Stimulated activated naive B cell treated with anti-CD40 and anti-IgM and Interleukin-4, amounts not matched to agents 10 μg/mL and 1 μg/mL and 100 μg/mL, for 72 hours (primary cell): Measurements from ENCODE around the gene TTC8.

Experiments
- ATAC-seq, 2 donors: fragments of 150-1000 bp; cut with Tn5 transposase; replicated peaks; 2 replicates each; pipeline ENCODE4 v1.10.0; 2021; ENCODE audit warnings: moderate library complexity in 1 of 2
- DNase-seq: peaks from one replicate; pipeline ENCODE4 v3.0.0; 2021
- H3K27ac Mint-ChIP-seq: one replicate; pipeline ENCODE4 v1.8.0; 2022; ENCODE audit warnings: mild to moderate bottlenecking, mixed read lengths
- H3K27me3 Mint-ChIP-seq, 2 donors: one replicate each; pipeline ENCODE4 v1.8.0; 2022; ENCODE audit warnings: mixed read lengths in 2 of 2
- H3K36me3 Mint-ChIP-seq, 2 donors: one replicate each; pipeline ENCODE4 v1.8.0; 2022; ENCODE audit warnings: mixed read lengths in 2 of 2, mild to moderate bottlenecking in 1 of 2
- H3K4me1 Mint-ChIP-seq, 2 donors: one replicate each; pipeline ENCODE4 v1.8.0; 2022; ENCODE audit warnings: mixed read lengths in 2 of 2, mild to moderate bottlenecking in 1 of 2
- H3K4me3 Mint-ChIP-seq, 2 donors: one replicate each; pipeline ENCODE4 v1.8.0; 2022; ENCODE audit warnings: mild to moderate bottlenecking in 2 of 2, mixed read lengths in 2 of 2, moderate library complexity in 1 of 2
- H3K9me3 Mint-ChIP-seq, 2 donors: one replicate each; pipeline ENCODE4 v1.8.0; 2022; ENCODE audit warnings: mixed read lengths in 2 of 2, mild to moderate bottlenecking in 1 of 2

TTC8 gene

DNA sequence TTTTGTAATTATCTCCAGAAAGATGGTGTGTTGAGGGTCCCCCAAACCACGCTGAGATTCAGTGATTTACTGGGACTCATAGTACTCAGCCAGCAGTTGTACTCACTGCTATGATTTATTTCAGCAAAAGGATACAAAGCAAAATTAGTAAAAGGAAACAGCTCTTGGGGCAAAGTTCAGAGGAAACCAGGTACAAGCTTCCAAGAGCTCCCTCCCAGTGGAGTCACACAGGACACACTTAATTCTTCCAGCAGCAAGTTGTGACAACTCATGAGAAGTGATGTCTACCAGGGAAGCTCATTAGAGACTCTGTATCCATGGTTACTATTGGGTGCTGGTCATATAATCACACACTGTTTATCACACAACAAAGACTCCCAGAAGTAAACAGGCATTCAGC, 38.7 kb downstream of the TTC8 start:
- ATAC-seq (no peak), DNase-seq (no peak)
- no peak overlapping the region for H3K27ac Mint-ChIP-seq
- H3K4me3 Mint-ChIP-seq = no peak overlapping the region
- H3K9me3 Mint-ChIP-seq = peaks cover 0 to 2% of the 10 kb centered on the region in 2 donors
- no peaks in the 10 kb centered on the region for H3K27me3 Mint-ChIP-seq
- peaks cover 13 to 20% of the 10 kb centered on the region in 2 donors for H3K36me3 Mint-ChIP-seq
- no peaks in the 10 kb centered on the region for H3K4me1 Mint-ChIP-seq

DNA sequence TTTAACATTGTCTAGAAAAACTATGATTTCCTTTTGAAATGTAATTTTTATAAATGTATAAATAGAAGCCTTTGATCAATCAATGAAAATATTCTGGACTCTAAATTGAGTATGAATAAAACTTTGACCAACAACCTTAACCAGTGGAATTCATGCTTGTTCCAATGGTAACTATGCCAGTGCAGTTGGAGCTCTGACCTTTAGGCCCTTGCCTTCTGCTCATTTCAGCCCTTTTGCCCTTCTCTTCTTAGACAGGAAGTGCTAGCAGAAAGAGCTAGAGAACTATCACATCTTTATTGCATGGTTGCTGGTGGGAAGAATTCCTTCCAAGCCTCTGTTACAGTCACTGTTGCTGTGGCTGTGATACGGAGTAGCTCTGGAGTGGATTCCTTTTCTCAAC, 39.7 kb downstream of the TTC8 start:
- no peak overlapping the region for H3K4me3 Mint-ChIP-seq
- DNase-seq (no peak), ATAC-seq (no peak)
- no peaks in the 10 kb centered on the region for H3K27me3 Mint-ChIP-seq
- peaks cover 10 to 17% of the 10 kb centered on the region in 2 donors for H3K36me3 Mint-ChIP-seq
- H3K27ac Mint-ChIP-seq = no peak overlapping the region
- no peaks in the 10 kb centered on the region for H3K4me1 Mint-ChIP-seq
- peaks cover 0 to 1% of the 10 kb centered on the region in 2 donors for H3K9me3 Mint-ChIP-seq

DNA sequence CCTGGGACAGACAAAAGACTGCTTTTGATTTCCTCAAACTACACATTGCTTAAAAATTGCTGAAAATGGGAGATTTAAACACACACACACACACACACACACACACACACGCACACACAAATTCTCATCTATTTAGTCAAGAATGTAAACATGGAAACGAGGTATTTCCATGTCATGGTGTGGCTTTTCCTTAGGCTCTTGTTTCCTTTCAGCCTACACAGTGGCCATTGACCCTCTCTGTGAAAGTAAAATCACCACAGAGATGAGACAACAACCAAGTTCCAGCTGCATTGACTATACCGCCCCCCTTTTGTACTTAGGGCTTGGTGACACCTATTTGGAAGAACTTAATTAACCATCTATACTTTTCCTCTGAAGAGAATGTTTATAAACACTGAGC, 41.9 kb downstream of the TTC8 start:
- Mint-ChIP-seq H3K9me3 (no peaks in the 10 kb centered on the region), H3K36me3 (peaks cover 8 to 12% of the 10 kb centered on the region in 2 donors), H3K27me3 (no peaks in the 10 kb centered on the region), H3K27ac (peak overlapping the region; percentile 2), H3K4me3 (no peak overlapping the region), H3K4me1 (no peaks in the 10 kb centered on the region)
- no peak for DNase-seq
- no peak for ATAC-seq

DNA sequence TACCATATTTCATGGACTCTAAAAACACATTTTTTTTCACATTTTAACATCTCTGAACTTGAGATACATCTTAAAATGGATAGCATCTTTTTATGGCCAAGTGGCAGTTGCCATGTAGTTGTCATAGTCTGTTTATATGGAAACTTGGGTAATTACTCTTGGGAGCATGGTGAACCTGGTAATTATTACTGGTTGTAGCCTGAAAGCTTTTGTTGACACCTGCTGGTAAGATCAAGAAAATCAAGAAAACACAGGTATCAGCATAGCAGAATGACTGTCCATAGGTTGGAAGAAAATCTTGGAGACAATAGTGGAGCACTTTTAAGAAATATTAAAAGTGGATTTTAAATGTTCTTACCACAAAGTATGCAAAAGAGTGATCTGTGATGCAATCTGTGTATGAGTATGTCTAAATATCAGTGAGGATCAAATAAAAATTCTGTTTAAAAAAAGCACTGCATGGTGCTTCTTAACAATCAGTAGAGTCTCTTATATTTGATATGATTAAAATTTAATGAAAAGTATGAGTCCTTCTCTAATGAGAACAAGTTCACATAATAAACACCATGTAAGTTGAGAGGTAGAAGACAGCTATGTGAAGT, 44.2 kb downstream of the TTC8 start:
- ATAC-seq (peak in 1 of 2 donors; percentile 57), DNase-seq (no peak)
- no peaks in the 10 kb centered on the region for H3K9me3 Mint-ChIP-seq

DNA sequence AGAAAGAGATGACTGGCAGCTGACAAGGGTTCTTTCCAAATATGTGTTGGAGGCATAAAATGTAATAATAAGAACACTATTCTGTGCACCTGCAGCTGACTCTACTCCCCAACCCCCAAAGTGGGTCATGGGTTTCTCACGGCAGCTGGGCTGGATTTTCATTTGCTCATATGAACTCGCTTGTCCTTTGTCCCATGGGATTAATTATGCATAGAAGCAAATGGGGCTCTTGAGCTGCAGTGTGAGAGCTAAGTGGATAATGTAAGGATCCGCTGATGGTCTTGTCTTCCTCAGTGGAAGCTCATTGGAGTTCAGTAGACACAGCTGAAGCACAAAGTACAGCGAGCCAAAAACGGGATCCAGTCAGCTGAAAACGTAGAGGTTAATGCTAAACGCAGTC, 46.3 kb downstream of the TTC8 start:
- Mint-ChIP-seq H3K27ac (no peak overlapping the region), H3K4me3 (no peak overlapping the region), H3K27me3 (no peaks in the 10 kb centered on the region), H3K4me1 (no peaks in the 10 kb centered on the region), H3K9me3 (no peaks in the 10 kb centered on the region), H3K36me3 (peaks cover 2 to 16% of the 10 kb centered on the region in 2 donors)
- no peak for ATAC-seq
- no peak for DNase-seq

More for the DNA sequence above, 44.2 kb downstream of the TTC8 start:
- no peak overlapping the region for H3K27ac Mint-ChIP-seq
- no peaks in the 10 kb centered on the region for H3K4me1 Mint-ChIP-seq
- no peak overlapping the region for H3K4me3 Mint-ChIP-seq
- H3K36me3 Mint-ChIP-seq = peaks cover 2 to 16% of the 10 kb centered on the region in 2 donors
- no peaks in the 10 kb centered on the region for H3K27me3 Mint-ChIP-seq

DNA sequence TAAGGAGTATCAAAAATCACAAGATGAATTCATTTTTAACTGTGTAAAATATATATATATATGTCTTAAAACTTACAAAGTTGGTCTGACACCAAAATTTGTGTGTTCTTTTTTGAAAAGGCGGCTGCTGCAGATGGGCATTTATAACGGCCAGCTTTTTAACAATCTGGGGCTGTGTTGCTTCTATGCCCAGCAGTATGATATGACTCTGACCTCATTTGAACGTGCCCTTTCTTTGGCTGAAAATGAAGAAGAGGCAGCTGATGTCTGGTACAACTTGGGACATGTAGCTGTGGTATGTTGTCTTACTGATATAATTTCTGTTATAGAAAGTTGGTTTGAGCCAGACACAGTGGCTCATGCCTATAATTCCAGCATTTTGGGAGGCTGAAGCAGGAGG, 47.0 kb downstream of the TTC8 start:
- ATAC-seq (no peak), DNase-seq (no peak)
- H3K27me3 Mint-ChIP-seq = no peaks in the 10 kb centered on the region
- H3K4me1 Mint-ChIP-seq = no peaks in the 10 kb centered on the region
- no peak overlapping the region for H3K27ac Mint-ChIP-seq
- no peak overlapping the region for H3K4me3 Mint-ChIP-seq
- no peaks in the 10 kb centered on the region for H3K9me3 Mint-ChIP-seq
- peaks cover 2 to 16% of the 10 kb centered on the region in 2 donors for H3K36me3 Mint-ChIP-seq

DNA sequence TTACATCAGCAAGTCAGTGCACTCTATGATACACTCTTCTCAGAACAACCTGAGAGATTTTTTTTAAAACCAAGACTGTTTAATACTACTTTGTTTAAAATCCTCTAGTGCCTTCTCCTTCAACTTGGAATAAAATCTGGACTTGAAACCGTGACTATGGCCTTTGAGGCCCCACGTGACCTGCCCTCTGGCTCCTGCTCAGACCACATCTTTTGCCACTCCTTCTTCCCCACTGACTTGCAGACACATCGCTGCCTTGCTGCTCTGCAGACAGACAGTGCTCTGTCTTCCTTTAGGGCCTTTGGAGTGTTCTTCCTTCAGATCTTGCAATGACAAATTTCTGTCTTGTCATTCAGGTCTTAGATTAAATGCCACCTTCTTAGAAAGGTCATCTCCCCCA, 48.5 kb downstream of the TTC8 start:
- H3K9me3 Mint-ChIP-seq = no peaks in the 10 kb centered on the region
- H3K27ac Mint-ChIP-seq = no peak overlapping the region
- ATAC-seq (no peak), DNase-seq (no peak)
- no peak overlapping the region for H3K4me3 Mint-ChIP-seq
- no peaks in the 10 kb centered on the region for H3K4me1 Mint-ChIP-seq
- peaks cover 2 to 16% of the 10 kb centered on the region in 2 donors for H3K36me3 Mint-ChIP-seq
- no peaks in the 10 kb centered on the region for H3K27me3 Mint-ChIP-seq

DNA sequence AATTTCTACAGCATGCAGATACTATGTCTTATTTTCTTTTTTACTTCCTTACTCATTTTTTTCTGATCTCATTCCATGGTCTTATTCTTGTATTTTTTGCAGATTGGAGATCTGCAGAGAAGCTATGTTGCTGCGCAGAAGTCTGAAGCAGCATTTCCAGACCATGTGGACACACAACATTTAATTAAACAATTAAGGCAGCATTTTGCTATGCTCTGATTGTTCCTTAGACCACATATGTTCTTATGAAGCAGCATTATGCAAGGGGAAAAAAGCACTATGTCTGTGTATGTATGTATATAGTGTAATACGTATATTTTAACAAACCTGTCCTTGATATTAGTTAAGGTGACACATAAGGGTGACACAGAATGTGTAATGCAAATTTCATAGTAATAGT, 52.7 kb downstream of the TTC8 start:
- H3K27me3 Mint-ChIP-seq = no peaks in the 10 kb centered on the region
- DNase-seq = no peak
- no peak overlapping the region for H3K4me3 Mint-ChIP-seq
- no peak overlapping the region for H3K27ac Mint-ChIP-seq
- H3K9me3 Mint-ChIP-seq = peaks cover 8 to 9% of the 10 kb centered on the region in 2 donors
- H3K4me1 Mint-ChIP-seq = no peaks in the 10 kb centered on the region
- H3K36me3 Mint-ChIP-seq = peaks cover 15 to 22% of the 10 kb centered on the region in 2 donors
- ATAC-seq = no peak

DNA sequence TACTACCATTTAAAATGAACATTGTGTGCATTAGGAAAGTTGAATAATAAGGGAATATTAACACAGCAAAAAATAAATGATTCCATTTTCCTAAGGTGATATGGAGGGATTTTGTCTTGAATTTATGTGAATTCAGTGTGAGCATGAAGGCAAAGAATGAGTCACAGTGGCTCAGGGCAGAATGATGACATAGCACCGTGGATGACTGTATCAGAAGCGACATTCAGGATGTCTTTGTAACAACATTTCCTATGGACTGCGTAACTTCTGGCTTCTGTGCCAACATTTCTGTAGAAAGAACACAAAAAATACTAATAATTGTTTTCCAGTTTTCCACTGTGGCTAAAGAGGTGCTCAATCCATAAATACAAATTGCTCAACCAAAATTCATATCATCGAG, 54.6 kb downstream of the TTC8 start:
- no peak overlapping the region for H3K27ac Mint-ChIP-seq
- DNase-seq (no peak), ATAC-seq (no peak)
- no peaks in the 10 kb centered on the region for H3K4me1 Mint-ChIP-seq
- H3K36me3 Mint-ChIP-seq = peaks cover 25 to 29% of the 10 kb centered on the region in 2 donors
- H3K9me3 Mint-ChIP-seq = peaks cover 17 to 20% of the 10 kb centered on the region in 2 donors
- no peak overlapping the region for H3K4me3 Mint-ChIP-seq
- no peaks in the 10 kb centered on the region for H3K27me3 Mint-ChIP-seq

DNA sequence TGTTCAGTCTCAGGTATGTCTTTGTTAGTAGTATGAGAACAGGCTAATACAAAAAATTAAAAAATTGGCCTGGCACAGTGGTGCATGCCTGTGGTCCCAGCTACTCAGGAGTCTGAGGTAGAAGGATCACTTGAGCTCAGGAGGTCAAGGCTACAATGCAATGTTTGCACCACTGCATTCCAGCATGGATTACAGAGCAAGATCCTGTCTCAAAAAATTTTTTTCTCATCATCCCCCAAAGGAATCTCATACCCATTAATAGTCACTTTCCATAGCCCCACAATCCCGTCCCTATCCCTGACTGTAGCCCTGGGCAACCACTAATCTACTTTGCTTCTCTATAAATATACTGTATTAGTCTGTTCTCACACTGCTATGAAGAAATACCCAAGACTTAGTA, 57.8 kb downstream of the TTC8 start:
- DNase-seq (no peak), ATAC-seq (no peak)
- peaks cover 25 to 27% of the 10 kb centered on the region in 2 donors for H3K9me3 Mint-ChIP-seq
- H3K36me3 Mint-ChIP-seq = peaks cover 25 to 34% of the 10 kb centered on the region in 2 donors
- H3K27ac Mint-ChIP-seq = no peak overlapping the region
- H3K4me1 Mint-ChIP-seq = no peaks in the 10 kb centered on the region
- no peak overlapping the region for H3K4me3 Mint-ChIP-seq
- H3K27me3 Mint-ChIP-seq = peaks cover 0 to 5% of the 10 kb centered on the region in 2 donors

DNA sequence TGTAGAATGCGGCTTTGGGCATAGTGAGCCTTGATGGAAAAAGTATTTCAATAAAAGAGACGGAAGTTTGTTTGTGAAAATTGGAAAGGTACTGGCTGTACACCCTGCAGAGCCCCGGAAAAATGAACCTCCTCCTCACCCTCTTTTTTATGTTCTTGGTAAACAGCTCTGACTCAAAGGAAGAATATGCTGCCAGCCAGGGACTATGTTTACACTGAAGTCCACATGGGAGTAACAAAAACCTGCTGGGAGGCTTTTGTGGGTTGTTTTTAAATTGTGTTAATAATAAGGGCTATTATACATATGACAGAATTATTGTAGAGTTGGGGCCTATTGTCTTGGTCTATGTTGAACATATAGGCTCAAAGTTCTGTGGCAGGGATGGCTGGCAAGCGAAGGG, 70.7 kb downstream of the TTC8 start:
- ATAC-seq = no peak
- DNase-seq = no peak
- Mint-ChIP-seq H3K4me3 (no peak overlapping the region), H3K4me1 (no peaks in the 10 kb centered on the region), H3K27me3 (peaks cover 21 to 25% of the 10 kb centered on the region in 2 donors), H3K36me3 (no peaks in the 10 kb centered on the region), H3K9me3 (no peaks in the 10 kb centered on the region), H3K27ac (no peak overlapping the region)

DNA sequence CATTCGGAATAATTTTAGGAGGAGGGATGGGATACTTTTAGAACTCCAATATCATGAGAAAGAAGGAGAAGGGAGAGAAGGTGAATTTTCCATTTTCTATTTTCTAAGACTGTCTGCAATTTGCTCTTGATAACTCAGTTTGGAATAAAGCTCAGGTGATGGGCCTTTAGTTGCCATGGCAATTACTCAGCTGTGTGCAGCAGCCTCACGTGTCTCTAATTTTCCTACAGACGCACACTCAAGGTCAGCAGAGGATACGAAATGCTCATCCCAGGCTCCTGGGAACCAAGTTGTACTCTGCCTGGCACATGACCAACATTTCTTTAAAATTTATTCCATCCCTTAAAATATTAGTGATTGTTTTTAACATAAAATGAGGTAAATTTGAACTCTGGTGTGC, 76.7 kb downstream of the TTC8 start:
- no peaks in the 10 kb centered on the region for H3K36me3 Mint-ChIP-seq
- H3K4me3 Mint-ChIP-seq = no peak overlapping the region
- DNase-seq (no peak), ATAC-seq (no peak)
- H3K27ac Mint-ChIP-seq = no peak overlapping the region
- peaks cover 0 to 1% of the 10 kb centered on the region in 2 donors for H3K9me3 Mint-ChIP-seq
- H3K4me1 Mint-ChIP-seq = no peaks in the 10 kb centered on the region
- H3K27me3 Mint-ChIP-seq = peaks cover 15 to 17% of the 10 kb centered on the region in 2 donors

DNA sequence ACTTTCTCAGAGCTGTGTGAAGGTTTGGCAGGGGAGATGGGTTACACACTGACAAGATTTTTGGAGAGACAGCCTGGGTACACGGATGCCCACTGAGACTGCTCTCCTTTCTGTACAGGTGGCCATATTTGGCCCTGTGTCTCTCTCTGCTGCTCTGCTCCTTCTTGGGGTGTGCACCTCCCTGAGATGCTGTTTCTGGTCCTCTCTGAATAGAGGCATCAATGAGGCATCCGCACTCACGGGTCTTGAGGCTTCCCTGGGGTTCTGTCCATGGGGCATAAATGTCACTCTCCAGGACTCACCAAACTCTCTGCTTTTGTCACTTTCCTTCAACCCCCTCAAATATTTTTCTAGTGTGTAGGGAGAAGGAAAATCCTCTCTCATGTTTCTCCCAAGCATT, 77.5 kb downstream of the TTC8 start:
- ATAC-seq = no peak
- Mint-ChIP-seq H3K4me1 (no peaks in the 10 kb centered on the region), H3K36me3 (no peaks in the 10 kb centered on the region), H3K27ac (no peak overlapping the region), H3K27me3 (peaks cover 12 to 15% of the 10 kb centered on the region in 2 donors), H3K4me3 (no peak overlapping the region), H3K9me3 (peaks cover 0 to 1% of the 10 kb centered on the region in 2 donors)
- DNase-seq = no peak

DNA sequence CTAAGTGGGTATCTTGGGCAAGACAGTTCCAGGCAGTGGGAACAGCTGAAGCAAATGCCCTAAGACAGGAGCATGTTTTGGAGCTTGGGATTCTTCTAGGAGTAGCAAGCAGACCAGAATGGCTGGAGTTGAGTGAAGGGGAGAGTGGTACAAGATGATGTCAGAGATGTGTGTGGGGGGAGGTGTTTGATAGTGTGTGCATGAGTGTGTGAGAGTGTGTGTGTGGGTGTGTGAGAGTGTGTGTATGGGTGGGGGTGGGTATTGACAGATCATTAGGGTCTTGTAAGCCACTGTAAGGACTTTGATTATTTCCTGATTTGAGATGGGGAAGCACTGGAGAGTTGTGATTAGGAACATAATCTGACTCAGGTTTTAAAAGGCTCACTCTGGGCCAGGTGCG, 78.4 kb downstream of the TTC8 start:
- Mint-ChIP-seq H3K27ac (no peak overlapping the region), H3K9me3 (peaks cover 1 to 2% of the 10 kb centered on the region in 2 donors), H3K36me3 (no peaks in the 10 kb centered on the region), H3K4me1 (no peaks in the 10 kb centered on the region), H3K4me3 (no peak overlapping the region), H3K27me3 (peaks cover 12 to 15% of the 10 kb centered on the region in 2 donors)
- ATAC-seq = no peak
- no peak for DNase-seq

DNA sequence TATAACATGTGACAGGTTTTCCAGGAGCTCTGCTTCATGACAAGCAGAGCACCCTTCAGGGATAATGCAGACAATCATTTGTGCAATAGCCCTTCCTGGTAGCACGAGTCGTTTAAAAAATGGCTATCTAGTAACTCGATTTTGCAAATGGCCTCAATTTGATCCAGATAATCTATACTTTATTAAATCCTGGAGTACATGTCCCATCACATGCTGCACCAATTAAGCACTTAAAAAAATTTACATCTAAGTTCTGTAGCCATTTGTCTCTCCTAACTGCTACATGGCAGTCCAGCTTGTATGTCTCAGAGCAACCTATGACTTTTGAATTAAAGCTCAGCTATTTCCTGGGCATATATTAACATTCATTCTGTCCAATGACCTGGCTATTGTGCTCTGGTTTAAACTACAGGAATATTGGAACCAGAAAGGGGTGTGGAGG, 79.8 kb downstream of the TTC8 start:
- no peak for ATAC-seq
- H3K4me3 Mint-ChIP-seq = no peak overlapping the region
- no peak overlapping the region for H3K27ac Mint-ChIP-seq

More for the DNA sequence above, 79.8 kb downstream of the TTC8 start:
- H3K27me3 Mint-ChIP-seq = peaks cover 12 to 15% of the 10 kb centered on the region in 2 donors
- H3K4me1 Mint-ChIP-seq = no peaks in the 10 kb centered on the region
- no peaks in the 10 kb centered on the region for H3K36me3 Mint-ChIP-seq
- H3K9me3 Mint-ChIP-seq = peaks cover 4 to 5% of the 10 kb centered on the region in 2 donors
- DNase-seq = no peak
